Panc1 (cell line): ENCODE results near the gene LRRC3C. TPM values are rescaled to one million over a fixed set of nuclear protein-coding genes. Genes with fewer than 3 reads are reported as not detected.
"Not testable (repeated sequence)": the region's sequence is repeated elsewhere in the genome, so short reads cannot be mapped to it uniquely, and the experiment has no call there.

Source experiments
- ATAC-seq: fragments of 200-7000 bp; cut with Tn5 transposase; 2 replicates; pipeline ENCODE4 v1.9.1; 2020; ENCODE audit warnings: mild to moderate bottlenecking, moderate library complexity
- BruUV-seq: library from RNA; stranded (reverse); fragments of 400-500 nt; replicated peaks from 2 replicates; lab custom pipeline; 2021; lab: Mats Ljungman, UMichigan
- CTCF ChIA-PET: fragments of 300-600 bp; sonication (Branson Sonifier 250); formaldehyde crosslinking; loops from one replicate; lab custom pipeline; 2022; ENCODE audit warnings: antibody characterized with exemption; lab: Charles Lee
- POLR2A ChIA-PET: fragments of 300-600 bp; sonication (Branson Sonifier 250); formaldehyde crosslinking; loops from one replicate; lab custom pipeline; 2022; ENCODE audit warnings: antibody characterized with exemption; lab: Charles Lee
- DNase-seq: peaks from one replicate; pipeline ENCODE4 v3.0.0-alpha.2; 2010; ENCODE audit warnings: low read depth, low spot score
- H3K27ac ChIP-seq: 2 replicates; pipeline ENCODE4 v1.5.1; 2011; ENCODE audit warnings: mild to moderate bottlenecking, low read length, inconsistent platforms
- H3K27me3 ChIP-seq: fragments of 200-500 bp; sonication (Bioruptor generic); 2 replicates; pipeline ENCODE4 v1.6.0; 2014; ENCODE audit warnings: low read length, inconsistent platforms; ENCODE audit not compliant: control insufficient read depth, insufficient read depth
- H3K36me3 ChIP-seq: fragments of 200-500 bp; sonication (Bioruptor generic); 2 replicates; pipeline ENCODE4 v1.5.1; 2014; ENCODE audit warnings: inconsistent platforms, mild to moderate bottlenecking, low read length, moderate library complexity; ENCODE audit not compliant: control insufficient read depth, insufficient read depth
- H3K4me1 ChIP-seq: 2 replicates; pipeline ENCODE4 v1.5.1; 2011; ENCODE audit warnings: inconsistent platforms, mild to moderate bottlenecking, low read length, moderate library complexity; ENCODE audit not compliant: control insufficient read depth, insufficient read depth
- H3K4me3 ChIP-seq, 2 experiments: 2 replicates each; pipeline ENCODE4 v1.5.1; 2011 to 2012; ENCODE audit warnings: low read depth in 2 of 2, low read length in 2 of 2, mild to moderate bottlenecking in 2 of 2, inconsistent platforms in 1 of 2, moderate library complexity in 1 of 2
- H3K9me3 ChIP-seq: fragments of 200-500 bp; sonication (Bioruptor generic); 2 replicates; pipeline ENCODE4 v1.5.1; 2014; ENCODE audit warnings: low read depth, mild to moderate bottlenecking, inconsistent platforms, low read length, moderate library complexity; ENCODE audit not compliant: control insufficient read depth, insufficient read depth
- POLR2AphosphoS5 ChIP-seq: IDR thresholded peaks from 2 replicates; pipeline ENCODE4 v1.6.1; 2012; ENCODE audit warnings: mild to moderate bottlenecking, low read depth, low read length, moderate library complexity
- SIN3A ChIP-seq: IDR thresholded peaks from 2 replicates; pipeline ENCODE4 v1.6.1; 2012; ENCODE audit warnings: low read depth, mild to moderate bottlenecking, low read length, moderate library complexity, borderline replicate concordance; ENCODE audit not compliant: insufficient read depth
- TCF7L2 ChIP-seq: IDR thresholded peaks from 2 replicates; pipeline ENCODE4 v1.6.1; 2011; ENCODE audit warnings: mild to moderate bottlenecking, low read depth, low read length, inconsistent platforms
- in situ Hi-C: cut with HindIII; loops from 2 replicates; pipeline ENCODE4 v1.10.0; 2016; ENCODE audit warnings: low sequenced_read_pairs, low pct_unique_long_range_greater_than_20kb
- intact Hi-C: fragments of 100-400 bp; cut with micrococcal nuclease; formaldehyde crosslinking; loops from one replicate; pipeline ENCODE4 v1.10.0; 2022; ENCODE audit not compliant: unreplicated experiment
- total RNA-seq: library from RNA; stranded (reverse); gene quantifications from one replicate; pipeline ENCODE4 v1.2.1, GENCODE V29; 2021; ENCODE audit not compliant: unreplicated experiment
- TF ChIP-seq, protein P1 (sequence below), 2 experiments: IDR thresholded peaks; 2 replicates each; pipeline ENCODE4 v1.6.1; 2011 to 2012; ENCODE audit warnings: low read depth in 2 of 2, control low read depth in 1 of 2, low read length in 1 of 2, mild to moderate bottlenecking in 1 of 2, moderate library complexity in 1 of 2; ENCODE audit not compliant: insufficient read depth in 1 of 2
- TF ChIP-seq, protein P2 (sequence below): fragments of 450-650 bp; IDR thresholded peaks from 2 replicates; pipeline ENCODE4 v1.5.1; 2017; ENCODE audit warnings: mild to moderate bottlenecking

LRRC3C gene
- total RNA-seq, 1 experiment from 2014 or later: not detected

DNA sequence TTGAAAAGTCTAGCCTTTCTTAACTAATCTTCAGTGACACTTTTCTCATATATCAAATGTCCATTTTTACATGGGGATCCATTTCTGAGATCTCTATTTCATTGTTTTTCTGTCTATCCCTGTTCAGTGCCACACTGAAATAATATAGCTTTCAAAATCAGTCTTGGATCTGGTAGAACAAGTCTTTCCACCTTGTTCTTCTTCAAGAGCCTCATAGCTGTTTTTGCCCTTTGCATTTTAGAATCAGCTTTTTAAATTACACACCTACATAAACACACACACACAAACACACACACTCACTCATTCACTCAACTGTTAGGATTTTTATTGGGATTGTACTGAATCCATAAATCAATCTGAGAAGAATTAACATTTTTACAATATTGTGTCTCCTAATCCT lies 28.3 kb upstream of the LRRC3C start:
- Histone ChIP-seq H3K36me3 (no peaks in the 10 kb centered on the region), H3K4me3 (no peak overlapping the region), H3K4me1 (no peaks in the 10 kb centered on the region), H3K27me3 (peaks cover 2% of the 10 kb centered on the region; the same call in 1 of the 2 replicates), H3K27ac (no peak overlapping the region), H3K9me3 (no peaks in the 10 kb centered on the region)
- no peak for DNase-seq
- TF ChIP-seq SIN3A: no peak
- TF ChIP-seq, protein P1, sequence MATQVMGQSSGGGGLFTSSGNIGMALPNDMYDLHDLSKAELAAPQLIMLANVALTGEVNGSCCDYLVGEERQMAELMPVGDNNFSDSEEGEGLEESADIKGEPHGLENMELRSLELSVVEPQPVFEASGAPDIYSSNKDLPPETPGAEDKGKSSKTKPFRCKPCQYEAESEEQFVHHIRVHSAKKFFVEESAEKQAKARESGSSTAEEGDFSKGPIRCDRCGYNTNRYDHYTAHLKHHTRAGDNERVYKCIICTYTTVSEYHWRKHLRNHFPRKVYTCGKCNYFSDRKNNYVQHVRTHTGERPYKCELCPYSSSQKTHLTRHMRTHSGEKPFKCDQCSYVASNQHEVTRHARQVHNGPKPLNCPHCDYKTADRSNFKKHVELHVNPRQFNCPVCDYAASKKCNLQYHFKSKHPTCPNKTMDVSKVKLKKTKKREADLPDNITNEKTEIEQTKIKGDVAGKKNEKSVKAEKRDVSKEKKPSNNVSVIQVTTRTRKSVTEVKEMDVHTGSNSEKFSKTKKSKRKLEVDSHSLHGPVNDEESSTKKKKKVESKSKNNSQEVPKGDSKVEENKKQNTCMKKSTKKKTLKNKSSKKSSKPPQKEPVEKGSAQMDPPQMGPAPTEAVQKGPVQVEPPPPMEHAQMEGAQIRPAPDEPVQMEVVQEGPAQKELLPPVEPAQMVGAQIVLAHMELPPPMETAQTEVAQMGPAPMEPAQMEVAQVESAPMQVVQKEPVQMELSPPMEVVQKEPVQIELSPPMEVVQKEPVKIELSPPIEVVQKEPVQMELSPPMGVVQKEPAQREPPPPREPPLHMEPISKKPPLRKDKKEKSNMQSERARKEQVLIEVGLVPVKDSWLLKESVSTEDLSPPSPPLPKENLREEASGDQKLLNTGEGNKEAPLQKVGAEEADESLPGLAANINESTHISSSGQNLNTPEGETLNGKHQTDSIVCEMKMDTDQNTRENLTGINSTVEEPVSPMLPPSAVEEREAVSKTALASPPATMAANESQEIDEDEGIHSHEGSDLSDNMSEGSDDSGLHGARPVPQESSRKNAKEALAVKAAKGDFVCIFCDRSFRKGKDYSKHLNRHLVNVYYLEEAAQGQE (IDR thresholded peaks at IDR 0.05; ENCODE audit: insufficient read depth in 1 of 2, low read depth in 2 of 2, low read length in 1 of 2): no peak
- TF ChIP-seq, protein P2, sequence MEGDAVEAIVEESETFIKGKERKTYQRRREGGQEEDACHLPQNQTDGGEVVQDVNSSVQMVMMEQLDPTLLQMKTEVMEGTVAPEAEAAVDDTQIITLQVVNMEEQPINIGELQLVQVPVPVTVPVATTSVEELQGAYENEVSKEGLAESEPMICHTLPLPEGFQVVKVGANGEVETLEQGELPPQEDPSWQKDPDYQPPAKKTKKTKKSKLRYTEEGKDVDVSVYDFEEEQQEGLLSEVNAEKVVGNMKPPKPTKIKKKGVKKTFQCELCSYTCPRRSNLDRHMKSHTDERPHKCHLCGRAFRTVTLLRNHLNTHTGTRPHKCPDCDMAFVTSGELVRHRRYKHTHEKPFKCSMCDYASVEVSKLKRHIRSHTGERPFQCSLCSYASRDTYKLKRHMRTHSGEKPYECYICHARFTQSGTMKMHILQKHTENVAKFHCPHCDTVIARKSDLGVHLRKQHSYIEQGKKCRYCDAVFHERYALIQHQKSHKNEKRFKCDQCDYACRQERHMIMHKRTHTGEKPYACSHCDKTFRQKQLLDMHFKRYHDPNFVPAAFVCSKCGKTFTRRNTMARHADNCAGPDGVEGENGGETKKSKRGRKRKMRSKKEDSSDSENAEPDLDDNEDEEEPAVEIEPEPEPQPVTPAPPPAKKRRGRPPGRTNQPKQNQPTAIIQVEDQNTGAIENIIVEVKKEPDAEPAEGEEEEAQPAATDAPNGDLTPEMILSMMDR: no peak
- BruUV-seq: no TSS peak
- in situ Hi-C loops: no loop called here
- no peak for ATAC-seq
- CTCF ChIA-PET: no interaction called here
- intact Hi-C loops: no loop called here
- POLR2A ChIA-PET: no interaction called here

DNA sequence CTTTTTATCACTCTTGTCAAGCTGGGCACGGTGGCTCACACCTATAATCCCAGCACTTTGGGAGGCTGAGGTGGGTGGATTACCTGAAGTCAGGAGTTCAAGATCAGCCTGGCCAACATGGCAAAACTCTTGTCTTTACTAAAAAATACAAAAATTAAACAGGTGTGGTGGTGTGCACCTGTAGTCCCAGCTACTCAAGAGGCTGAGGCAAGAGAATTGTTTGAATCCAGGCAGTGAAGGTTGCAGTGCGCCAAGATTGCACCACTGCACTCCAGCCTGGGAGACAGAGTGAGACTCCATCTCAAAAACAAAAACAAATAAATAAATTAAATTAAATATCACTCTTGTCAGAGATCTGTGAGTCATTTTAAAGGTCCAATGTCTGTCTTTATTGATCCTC lies 25.5 kb upstream of the LRRC3C start:
- H3K4me3 ChIP-seq, H3K9me3 ChIP-seq, BruUV-seq, H3K4me1 ChIP-seq, ATAC-seq, H3K36me3 ChIP-seq, DNase-seq, in situ Hi-C loops, intact Hi-C loops, CTCF ChIA-PET, H3K27ac ChIP-seq, POLR2A ChIA-PET, H3K27me3 ChIP-seq: not testable (repeated sequence)

DNA sequence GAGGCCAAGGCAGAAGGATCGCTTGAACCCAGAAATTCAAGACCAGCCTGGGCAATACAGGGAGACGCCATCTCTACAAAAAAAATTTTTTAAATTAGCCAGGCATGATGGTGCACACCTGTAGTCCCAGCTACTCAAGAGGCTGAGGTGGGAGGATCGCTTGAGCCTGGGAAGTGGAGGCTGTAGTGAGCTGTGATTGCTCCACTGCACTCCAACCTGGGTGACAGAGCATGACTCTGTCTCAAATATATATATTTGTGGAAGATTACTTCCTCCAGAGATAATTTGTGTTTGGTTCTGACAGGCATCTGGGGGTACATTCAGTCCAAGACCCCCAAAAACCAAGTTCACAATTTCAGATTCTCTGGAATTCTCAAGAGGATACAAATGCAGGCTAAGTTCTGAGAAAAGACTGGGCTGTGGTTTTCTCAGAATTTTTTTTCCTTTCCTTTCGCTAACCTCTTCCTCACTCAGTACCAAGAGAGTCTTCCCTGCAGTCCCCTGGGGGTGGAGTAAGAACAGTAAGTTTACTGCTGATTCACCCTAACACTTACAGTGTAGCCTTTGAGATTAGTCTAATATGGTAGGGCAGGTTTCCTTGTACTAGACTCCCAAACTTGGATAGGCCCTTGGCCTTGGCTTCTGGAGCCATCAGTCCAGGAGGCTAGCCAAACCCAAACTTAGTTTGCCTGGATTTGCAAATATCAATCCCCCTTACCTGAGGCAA lies 24.2 kb upstream of the LRRC3C start:
- BruUV-seq: no TSS peak
- no peaks in the 10 kb centered on the region for H3K9me3 ChIP-seq
- TF ChIP-seq, protein P1 (IDR thresholded peaks at IDR 0.05; ENCODE audit: insufficient read depth in 1 of 2, low read depth in 2 of 2, low read length in 1 of 2): no peak
- TF ChIP-seq TCF7L2: no peak
- TF ChIP-seq POLR2AphosphoS5: no peak
- TF ChIP-seq, protein P2: no peak
- no peak for TF ChIP-seq SIN3A
- no peak overlapping the region for H3K4me3 ChIP-seq
- H3K27me3 ChIP-seq: no peaks in the 10 kb centered on the region
- in situ Hi-C loops (no loop called here), intact Hi-C loops (no loop called here)
- H3K36me3 ChIP-seq: no peaks in the 10 kb centered on the region
- H3K4me1 ChIP-seq: no peaks in the 10 kb centered on the region
- DNase-seq (no peak), ATAC-seq (no peak)
- H3K27ac ChIP-seq: no peak overlapping the region
- ChIA-PET CTCF (no interaction called here), POLR2A (no interaction called here)
